ENCODE results near the gene KRT8. TPM values are rescaled to one million over a fixed set of nuclear protein-coding genes. Genes with fewer than 3 reads are reported as not detected.
A peak's percentile ranks its signal among the peaks of the same experiment; 100 is the strongest.

KRT8 gene
- total and polyA plus RNA-seq, 2 of the 13 experiments (the other 11 are each of a cell fraction or from before 2014, with no cell fraction given), result 498 to 718 TPM

DNA sequence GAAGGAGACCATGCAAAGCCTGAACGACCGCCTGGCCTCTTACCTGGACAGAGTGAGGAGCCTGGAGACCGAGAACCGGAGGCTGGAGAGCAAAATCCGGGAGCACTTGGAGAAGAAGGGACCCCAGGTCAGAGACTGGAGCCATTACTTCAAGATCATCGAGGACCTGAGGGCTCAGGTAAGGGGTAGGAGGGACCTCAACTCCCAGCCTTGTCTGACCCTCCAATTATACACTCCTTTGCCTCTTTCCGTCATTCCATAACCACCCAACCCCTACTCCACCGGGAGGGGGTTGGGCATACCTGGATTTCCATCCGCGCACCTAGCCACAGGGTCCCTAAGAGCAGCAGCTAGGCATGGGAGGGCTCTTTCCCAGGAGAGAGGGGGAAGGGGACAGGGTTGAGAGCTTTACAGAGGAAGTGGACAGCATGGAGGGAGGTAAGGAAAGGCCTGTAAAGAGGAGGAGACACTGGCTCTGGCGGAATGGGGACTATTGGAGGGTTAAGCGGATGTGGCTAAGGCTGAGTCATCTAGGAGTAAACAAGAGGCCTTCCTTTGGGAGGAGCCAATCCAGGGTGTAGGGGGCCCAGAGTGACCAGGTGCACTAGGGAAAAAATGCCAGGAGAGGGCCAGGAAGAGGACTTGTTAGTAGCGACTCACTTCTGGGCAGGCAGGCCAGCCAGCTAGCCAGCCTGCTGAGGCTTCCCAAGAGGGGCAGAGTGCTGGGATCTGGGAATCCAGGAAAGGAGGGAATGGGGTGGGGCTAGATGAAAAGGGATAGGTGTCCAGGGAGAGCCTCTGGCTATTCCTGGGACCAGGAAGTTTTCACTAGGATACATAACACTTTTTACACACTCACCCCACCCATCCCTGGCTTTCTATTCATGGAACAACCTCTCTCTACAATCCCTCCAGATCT lies 44.8 kb upstream of the KRT8 start (continued):
- TF ChIP-seq, protein P1, sequence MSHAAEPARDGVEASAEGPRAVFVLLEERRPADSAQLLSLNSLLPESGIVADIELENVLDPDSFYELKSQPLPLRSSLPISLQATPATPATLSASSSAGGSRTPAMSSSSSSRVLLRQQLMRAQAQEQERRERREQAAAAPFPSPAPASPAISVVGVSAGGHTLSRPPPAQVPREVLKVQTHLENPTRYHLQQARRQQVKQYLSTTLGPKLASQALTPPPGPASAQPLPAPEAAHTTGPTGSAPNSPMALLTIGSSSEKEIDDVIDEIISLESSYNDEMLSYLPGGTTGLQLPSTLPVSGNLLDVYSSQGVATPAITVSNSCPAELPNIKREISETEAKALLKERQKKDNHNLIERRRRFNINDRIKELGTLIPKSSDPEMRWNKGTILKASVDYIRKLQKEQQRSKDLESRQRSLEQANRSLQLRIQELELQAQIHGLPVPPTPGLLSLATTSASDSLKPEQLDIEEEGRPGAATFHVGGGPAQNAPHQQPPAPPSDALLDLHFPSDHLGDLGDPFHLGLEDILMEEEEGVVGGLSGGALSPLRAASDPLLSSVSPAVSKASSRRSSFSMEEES (CRISPR knock-in tag; IDR thresholded peaks at IDR 0.05), result peak; percentile 57
- TF ChIP-seq POLR2AphosphoS2 (IDR thresholded peaks at IDR 0.05; ENCODE audit: low read depth, low read length), result 0 out of 2 replicates have a peak, but pooled peaks have one; percentile 66
- peak; percentile 43; the same call in 1 of the 2 replicates for TF ChIP-seq NFYC (CRISPR knock-in tag; IDR thresholded peaks at IDR 0.05)
- TF ChIP-seq, protein P2, sequence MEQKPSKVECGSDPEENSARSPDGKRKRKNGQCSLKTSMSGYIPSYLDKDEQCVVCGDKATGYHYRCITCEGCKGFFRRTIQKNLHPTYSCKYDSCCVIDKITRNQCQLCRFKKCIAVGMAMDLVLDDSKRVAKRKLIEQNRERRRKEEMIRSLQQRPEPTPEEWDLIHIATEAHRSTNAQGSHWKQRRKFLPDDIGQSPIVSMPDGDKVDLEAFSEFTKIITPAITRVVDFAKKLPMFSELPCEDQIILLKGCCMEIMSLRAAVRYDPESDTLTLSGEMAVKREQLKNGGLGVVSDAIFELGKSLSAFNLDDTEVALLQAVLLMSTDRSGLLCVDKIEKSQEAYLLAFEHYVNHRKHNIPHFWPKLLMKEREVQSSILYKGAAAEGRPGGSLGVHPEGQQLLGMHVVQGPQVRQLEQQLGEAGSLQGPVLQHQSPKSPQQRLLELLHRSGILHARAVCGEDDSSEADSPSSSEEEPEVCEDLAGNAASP (CRISPR knock-in tag; IDR thresholded peaks at IDR 0.05; ENCODE audit: borderline replicate concordance), result no peak
- TF ChIP-seq MBD4 (IDR thresholded peaks at IDR 0.05; ENCODE audit: borderline replicate concordance, low read length), result peak; percentile 62; the same call in 1 of the 2 replicates
- TF ChIP-seq, protein P3, sequence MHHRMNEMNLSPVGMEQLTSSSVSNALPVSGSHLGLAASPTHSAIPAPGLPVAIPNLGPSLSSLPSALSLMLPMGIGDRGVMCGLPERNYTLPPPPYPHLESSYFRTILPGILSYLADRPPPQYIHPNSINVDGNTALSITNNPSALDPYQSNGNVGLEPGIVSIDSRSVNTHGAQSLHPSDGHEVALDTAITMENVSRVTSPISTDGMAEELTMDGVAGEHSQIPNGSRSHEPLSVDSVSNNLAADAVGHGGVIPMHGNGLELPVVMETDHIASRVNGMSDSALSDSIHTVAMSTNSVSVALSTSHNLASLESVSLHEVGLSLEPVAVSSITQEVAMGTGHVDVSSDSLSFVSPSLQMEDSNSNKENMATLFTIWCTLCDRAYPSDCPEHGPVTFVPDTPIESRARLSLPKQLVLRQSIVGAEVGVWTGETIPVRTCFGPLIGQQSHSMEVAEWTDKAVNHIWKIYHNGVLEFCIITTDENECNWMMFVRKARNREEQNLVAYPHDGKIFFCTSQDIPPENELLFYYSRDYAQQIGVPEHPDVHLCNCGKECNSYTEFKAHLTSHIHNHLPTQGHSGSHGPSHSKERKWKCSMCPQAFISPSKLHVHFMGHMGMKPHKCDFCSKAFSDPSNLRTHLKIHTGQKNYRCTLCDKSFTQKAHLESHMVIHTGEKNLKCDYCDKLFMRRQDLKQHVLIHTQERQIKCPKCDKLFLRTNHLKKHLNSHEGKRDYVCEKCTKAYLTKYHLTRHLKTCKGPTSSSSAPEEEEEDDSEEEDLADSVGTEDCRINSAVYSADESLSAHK (CRISPR knock-in tag; IDR thresholded peaks at IDR 0.05; ENCODE audit: borderline replicate concordance), result 0 out of 2 replicates have a peak, but pooled peaks have one; percentile 5
- TF ChIP-seq ZMAT3 (CRISPR knock-in tag; conservative IDR thresholded peaks at IDR 0.05), result 0 out of 2 replicates have a peak, but pooled peaks have one; percentile 63
- peak; percentile 67; the same call in 1 of the 2 replicates for TF ChIP-seq HES4 (CRISPR knock-in tag; IDR thresholded peaks at IDR 0.05; ENCODE audit: borderline replicate concordance)
- TF ChIP-seq ZNF644 (CRISPR knock-in tag; IDR thresholded peaks at IDR 0.05; ENCODE audit: low read depth), result 0 out of 2 replicates have a peak, but pooled peaks have one; percentile 8
- peak; percentile 73 for TF ChIP-seq SALL1 (CRISPR knock-in tag; IDR thresholded peaks at IDR 0.05)
- peak; percentile 85 for TF ChIP-seq ZKSCAN8 (CRISPR knock-in tag; IDR thresholded peaks at IDR 0.05; ENCODE audit: borderline replicate concordance)
- TF ChIP-seq ZNF672 (CRISPR knock-in tag; IDR thresholded peaks at IDR 0.05), result no peak
- TF ChIP-seq, protein P4, sequence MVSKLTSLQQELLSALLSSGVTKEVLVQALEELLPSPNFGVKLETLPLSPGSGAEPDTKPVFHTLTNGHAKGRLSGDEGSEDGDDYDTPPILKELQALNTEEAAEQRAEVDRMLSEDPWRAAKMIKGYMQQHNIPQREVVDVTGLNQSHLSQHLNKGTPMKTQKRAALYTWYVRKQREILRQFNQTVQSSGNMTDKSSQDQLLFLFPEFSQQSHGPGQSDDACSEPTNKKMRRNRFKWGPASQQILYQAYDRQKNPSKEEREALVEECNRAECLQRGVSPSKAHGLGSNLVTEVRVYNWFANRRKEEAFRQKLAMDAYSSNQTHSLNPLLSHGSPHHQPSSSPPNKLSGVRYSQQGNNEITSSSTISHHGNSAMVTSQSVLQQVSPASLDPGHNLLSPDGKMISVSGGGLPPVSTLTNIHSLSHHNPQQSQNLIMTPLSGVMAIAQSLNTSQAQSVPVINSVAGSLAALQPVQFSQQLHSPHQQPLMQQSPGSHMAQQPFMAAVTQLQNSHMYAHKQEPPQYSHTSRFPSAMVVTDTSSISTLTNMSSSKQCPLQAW (CRISPR knock-in tag; IDR thresholded peaks at IDR 0.05), result peak; percentile 83; the same call in 1 of the 2 replicates
- TF ChIP-seq ZNF567 (CRISPR knock-in tag; IDR thresholded peaks at IDR 0.05; ENCODE audit: borderline replicate concordance), result 0 out of 2 replicates have a peak, but pooled peaks have one; percentile 78
- TF ChIP-seq PLRG1 (conservative IDR thresholded peaks at IDR 0.05), result no peak
- TF ChIP-seq SMC3 (IDR thresholded peaks at IDR 0.05; ENCODE audit: low read length), result 0 out of 2 replicates have a peak, but pooled peaks have one; percentile 23
- TF ChIP-seq ZNF816 (CRISPR knock-in tag; IDR thresholded peaks at IDR 0.05; ENCODE audit: borderline replicate concordance), result peak; percentile 85; the same call in 1 of the 2 replicates
- TF ChIP-seq HOXA7 (CRISPR knock-in tag; IDR thresholded peaks at IDR 0.05), result no peak
- TF ChIP-seq POLR2AphosphoS5 (IDR thresholded peaks at IDR 0.05; ENCODE audit: low read depth, low read length), result peak; percentile 97
- peak; percentile 97 for TF ChIP-seq FOSL1 (CRISPR knock-in tag; IDR thresholded peaks at IDR 0.05; ENCODE audit: borderline replicate concordance)
- peak; percentile 89 for TF ChIP-seq TAF1 (CRISPR knock-in tag; IDR thresholded peaks at IDR 0.05)
- TF ChIP-seq SP5 (CRISPR knock-in tag; IDR thresholded peaks at IDR 0.05; ENCODE audit: borderline replicate concordance, low read depth), result peak; percentile 97
- TF ChIP-seq GABPB1 (CRISPR knock-in tag; IDR thresholded peaks at IDR 0.05), result peak; percentile 80
